K562 (cell line): ENCODE results near the gene FLRT1. TPM values are rescaled to one million over a fixed set of nuclear protein-coding genes. Genes with fewer than 3 reads are reported as not detected.

Experiments used
- AFF1 ChIP-seq, 2 experiments: fragments of 450-650 bp; IDR thresholded peaks; 2 replicates each; pipeline ENCODE4 v1.6.1; 2018; ENCODE audit warnings: mild to moderate bottlenecking in 2 of 2, low read depth in 1 of 2; ENCODE audit not compliant: partially characterized antibody in 2 of 2
- ATF7 ChIP-seq: fragments of 450-650 bp; IDR thresholded peaks from 2 replicates; pipeline ENCODE4 v1.7.1; 2014; ENCODE audit warnings: mild to moderate bottlenecking, moderate library complexity
- HDGF ChIP-seq: fragments of 450-650 bp; IDR thresholded peaks from 2 replicates; pipeline ENCODE4 v1.6.1; 2016
- HLTF ChIP-seq: fragments of 450-650 bp; IDR thresholded peaks from 2 replicates; pipeline ENCODE4 v1.6.1; 2016
- PBX2 ChIP-seq, 2 experiments: IDR thresholded peaks in 1 of 2; conservative IDR thresholded peaks in 1 of 2; 2 replicates each; pipeline ENCODE4 v1.6.1; 2016; ENCODE audit warnings: low read depth in 2 of 2, mild to moderate bottlenecking in 1 of 2, missing compliant biosample characterization in 1 of 2, missing genetic modification characterization in 1 of 2, moderate library complexity in 1 of 2
- PCBP1 ChIP-seq: fragments of 200-400 bp; formaldehyde crosslinking; IDR thresholded peaks from 2 replicates; pipeline ENCODE4 v1.6.1; 2018; ENCODE audit warnings: mild to moderate bottlenecking, low read depth, low read length; ENCODE audit not compliant: poor library complexity, severe bottlenecking
- RFX7 ChIP-seq: fragments of 250-450 bp; sonication (Bioruptor Pico); IDR thresholded peaks from 2 replicates; pipeline ENCODE4 v1.5.1; 2021; ENCODE audit warnings: mild to moderate bottlenecking
- STAT5A ChIP-seq: IDR thresholded peaks from 2 replicates; pipeline ENCODE4 v1.6.1; 2012; ENCODE audit warnings: low read length, inconsistent platforms, borderline replicate concordance
- TOE1 ChIP-seq, 2 experiments: fragments of 450-650 bp in 1 of 2; sonication (generic) in 1 of 2; formaldehyde crosslinking in 1 of 2; IDR thresholded peaks; 2 replicates each; pipeline versions ENCODE4 v1.7.1 to v1.8.0; 2016 to 2022; ENCODE audit warnings: borderline replicate concordance in 2 of 2, mild to moderate bottlenecking in 2 of 2, antibody characterized with exemption in 1 of 2, inconsistent platforms in 1 of 2, low read depth in 1 of 2, missing genetic modification reagents in 1 of 2, moderate library complexity in 1 of 2
- U2AF1 ChIP-seq: fragments of 200-400 bp; formaldehyde crosslinking; optimal IDR thresholded peaks from 2 replicates; pipeline ENCODE3; 2017; ENCODE audit warnings: mild to moderate bottlenecking, low read depth, low read length, moderate library complexity
- USF2 ChIP-seq: sonication (generic); formaldehyde crosslinking; IDR thresholded peaks from 2 replicates; pipeline ENCODE4 v1.5.0; 2020; ENCODE audit warnings: missing genetic modification reagents
- ZBED1 ChIP-seq: IDR thresholded peaks from 2 replicates; pipeline ENCODE4 v1.6.1; 2014
- ZNF12 ChIP-seq: sonication (generic); formaldehyde crosslinking; IDR thresholded peaks from 2 replicates; pipeline ENCODE4 v1.4.0; 2020; ENCODE audit warnings: mild to moderate bottlenecking, missing genetic modification reagents
- ZNF586 ChIP-seq: fragments of 450-650 bp; formaldehyde crosslinking; conservative IDR thresholded peaks from 2 replicates; pipeline ENCODE4 v1.4.0; 2020; ENCODE audit warnings: mild to moderate bottlenecking, moderate library complexity
- ZNF707 ChIP-seq: fragments of 250-450 bp; sonication (Bioruptor Pico); conservative IDR thresholded peaks from 2 replicates; pipeline ENCODE4 v1.8.0; 2022; ENCODE audit warnings: inconsistent platforms, mild to moderate bottlenecking, moderate library complexity
- polyA plus RNA-seq, 8 experiments: library from polyadenylated mRNA; depleted of rRNA in 4 of 8; stranded (reverse) in 5 of 8; unstranded in 3 of 8; fragments of >200 nt; fragmentation: Nextera tagmentation in 2 of 8; fragmentation: Illumina TruSeq in 1 of 8; extraction: Ambion mirVana in 2 of 8; extraction: Trizol in 1 of 8; gene quantifications; 2 replicates each; pipeline versions ENCODE4 v1.2.1 to v1.2.3, GENCODE V29; 2011 to 2014; ENCODE audit warnings: inconsistent platforms in 1 of 8, missing spikeins in 1 of 8
- total RNA-seq, 7 experiments: library from RNA; depleted of rRNA in 6 of 7; stranded (reverse); fragments of >200 nt in 6 of 7; fragmentation: Illumina TruSeq in 2 of 7; extraction: Trizol in 2 of 7; gene quantifications; 2 replicates each; pipeline versions ENCODE4 v1.2.1 to v1.2.3, GENCODE V29; 2011 to 2021; ENCODE audit warnings: low replicate concordance in 1 of 7

FLRT1 gene
- total and polyA plus RNA-seq, 9 of the 15 experiments (the other 6 are each of a cell fraction or from before 2014, with no cell fraction given) = not detected

- TF ChIP-seq AFF1 (IDR thresholded peaks at IDR 0.05; ENCODE audit: low read depth in 1 of 2, partially characterized antibody in 2 of 2) (no peak), PBX2 (CRISPR knock-in tag; IDR thresholded peaks at IDR 0.05; ENCODE audit: low read depth) (no peak), PBX2 (tag; conservative IDR thresholded peaks at IDR 0.05; ENCODE audit: low read depth) (peak; percentile 64), PCBP1 (no peak), USF2 (CRISPR knock-in tag) (peak; percentile 89), STAT5A (no peak), ZNF707 (CRISPR knock-in tag) (no peak), ZBED1 (no peak), ZNF586 (CRISPR knock-in tag) (no peak), U2AF1 (no peak), ATF7 (no peak), HDGF (peak; percentile 25; the same call in 1 of the 2 replicates), RFX7 (no peak), ZNF12 (no peak), HLTF (no peak), TOE1 (IDR thresholded peaks at IDR 0.05; ENCODE audit: borderline replicate concordance) (peak; percentile 82; the same call in 1 of the 2 replicates), TOE1 (CRISPR knock-in tag; IDR thresholded peaks at IDR 0.05; ENCODE audit: borderline replicate concordance, low read depth) (no peak)
Observed at GRCh38 chr11:64074239-64074638, 38.5 kb downstream of the FLRT1 start (continued).
